Cardiac muscle cell (in vitro differentiated cells and primary cell): ENCODE results near the gene LSM4. TPM values are rescaled to one million over a fixed set of nuclear protein-coding genes. Genes with fewer than 3 reads are reported as not detected.
"Not testable (repeated sequence)": the region's sequence is repeated elsewhere in the genome, so short reads cannot be mapped to it uniquely, and the experiment has no call there.

Experiments used
- DNase-seq, 2 donors: peaks; one replicate each; pipeline versions ENCODE4 v3.0.0 to v3.0.0-alpha.2; 2010 to 2017; ENCODE audit warnings: low read depth in 1 of 2, low spot score in 1 of 2
- H3K27ac ChIP-seq: fragments of 200-600 bp; sonication (generic); 2 replicates; pipeline ENCODE4 v1.5.1; 2016
- H3K27me3 ChIP-seq: fragments of 200-600 bp; sonication (generic); 2 replicates; pipeline ENCODE4 v1.6.0; 2016; ENCODE audit warnings: control low read depth
- H3K36me3 ChIP-seq: fragments of 200-600 bp; sonication (generic); 2 replicates; pipeline ENCODE4 v1.5.1; 2016; ENCODE audit warnings: control low read depth
- H3K4me1 ChIP-seq: fragments of 200-600 bp; sonication (generic); 2 replicates; pipeline ENCODE4 v1.8.1; 2017; ENCODE audit warnings: low read depth, mild to moderate bottlenecking, mixed run types
- H3K4me3 ChIP-seq: fragments of 200-600 bp; sonication (generic); 2 replicates; pipeline ENCODE4 v1.5.1; 2016; ENCODE audit warnings: mild to moderate bottlenecking
- H3K9me3 ChIP-seq: fragments of 200-600 bp; sonication (generic); 2 replicates; pipeline ENCODE4 v1.5.1; 2017; ENCODE audit warnings: low read depth, mild to moderate bottlenecking, control low read depth
- CTCF ChIP-seq: IDR thresholded peaks from 2 replicates; pipeline ENCODE4 v1.5.1; 2012; ENCODE audit warnings: low read depth, mild to moderate bottlenecking, low read length
- polyA plus RNA-seq: library from polyadenylated mRNA; unstranded; fragments of >200 nt; fragmentation: Nextera tagmentation; extraction: Ambion mirVana; gene quantifications from 2 replicates; pipeline ENCODE4 v1.2.1, GENCODE V29; 2016
- total RNA-seq: library from RNA; depleted of rRNA; stranded (reverse); fragments of >200 nt; gene quantifications from 2 replicates; pipeline ENCODE4 v1.2.3, GENCODE V29; 2016

The LSM4 gene
- 446 and 493 TPM in 2 replicates for total RNA-seq
- polyA plus RNA-seq, result 418 and 422 TPM in 2 replicates

- TF ChIP-seq CTCF, result no peak
- Histone ChIP-seq H3K4me3 (peak within 1 kb of the TSS; percentile 72), H3K4me1 (peaks cover 19% of the 10 kb centered on the region), H3K9me3 (no peaks in the 10 kb centered on the region), H3K27me3 (no peaks in the 10 kb centered on the region), H3K36me3 (no peaks in the 10 kb centered on the region), H3K27ac (peak within 1 kb of the TSS; percentile 85)
- DNase-seq, result peak; percentile 98 to 99
These were observed at the start of gene LSM4 for GRCh38 chr19:18322759-18323460. Gene LSM4, minus strand, starts transcription at chr19:18323076. Its CDS starts 56 bp downstream, at chr19:18323020.

DNA sequence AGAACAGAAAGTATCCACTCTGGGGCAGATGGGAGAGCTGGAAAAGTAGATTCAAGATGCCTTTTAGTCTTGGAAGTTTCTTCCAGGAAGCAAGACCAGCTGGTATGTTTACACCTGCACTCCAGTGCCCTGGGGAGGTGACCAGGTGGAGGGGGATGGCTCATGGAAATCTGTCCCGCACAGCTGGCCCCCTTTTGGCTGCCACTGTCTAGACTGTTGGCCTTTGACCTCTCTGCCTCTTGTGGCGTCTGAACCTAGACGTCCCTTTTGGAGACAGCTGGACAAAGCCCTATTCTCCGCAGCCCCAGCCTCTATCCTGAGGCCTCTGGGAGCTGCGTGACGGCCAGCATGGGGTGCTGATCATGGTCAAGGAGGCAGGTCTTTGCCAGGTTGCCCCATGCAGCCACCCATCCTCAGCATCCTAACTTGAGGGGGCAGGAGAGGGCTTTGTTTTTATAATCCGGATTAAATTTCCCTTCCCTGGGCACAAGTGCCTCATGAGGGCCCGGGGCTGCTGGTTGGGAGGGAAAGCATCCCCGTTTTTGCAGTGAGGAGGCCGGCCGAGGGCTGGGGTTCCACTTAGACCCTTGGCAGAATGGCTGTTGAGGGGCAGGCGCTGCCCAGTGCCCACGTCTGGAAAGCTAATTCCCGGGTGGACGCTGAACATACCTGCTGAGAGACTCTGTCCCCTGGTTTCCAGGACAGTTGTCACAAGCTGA is 45.8 kb upstream of the LSM4 start:
- Histone ChIP-seq H3K4me3 (no peak overlapping the region), H3K36me3 (no peaks in the 10 kb centered on the region), H3K27ac (peak overlapping the region; percentile 71), H3K4me1 (peaks cover 9% of the 10 kb centered on the region), H3K9me3 (no peaks in the 10 kb centered on the region), H3K27me3 (no peaks in the 10 kb centered on the region)
- no peak for TF ChIP-seq CTCF
- DNase-seq, result no peak

DNA sequence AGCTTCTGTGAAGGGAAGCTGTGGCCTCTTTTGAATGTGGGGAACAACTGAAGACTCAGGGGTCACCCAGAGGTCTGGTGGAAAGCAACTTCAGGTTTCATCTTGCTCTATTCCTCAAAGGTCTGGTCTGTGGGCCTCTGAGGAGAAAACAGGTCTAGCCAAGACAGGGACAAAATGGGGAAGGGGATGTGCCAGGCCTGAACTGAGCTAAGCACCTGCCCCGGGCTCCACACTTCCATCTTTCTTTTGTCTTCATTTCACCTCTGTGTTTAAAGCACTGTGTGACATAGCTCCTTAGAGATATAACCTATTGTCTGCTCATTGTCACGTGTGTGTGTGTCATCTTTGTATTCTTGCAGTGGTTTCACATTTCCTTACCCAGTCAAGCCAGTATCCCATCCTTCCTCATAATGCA is 43.2 kb upstream of the LSM4 start:
- H3K9me3 ChIP-seq, result no peaks in the 10 kb centered on the region
- TF ChIP-seq CTCF, result no peak
- H3K4me3 ChIP-seq, result no peak overlapping the region
- DNase-seq, result no peak
- H3K27ac ChIP-seq, result no peak overlapping the region
- no peaks in the 10 kb centered on the region for H3K27me3 ChIP-seq
- no peaks in the 10 kb centered on the region for H3K36me3 ChIP-seq
- H3K4me1 ChIP-seq, result peaks cover 9% of the 10 kb centered on the region

GRCh38 chr19:18364826-18365528 is 42.1 kb upstream of the LSM4 start:
- H3K4me3 ChIP-seq, result no peak overlapping the region
- H3K27me3 ChIP-seq, result no peaks in the 10 kb centered on the region
- peaks cover 9% of the 10 kb centered on the region for H3K4me1 ChIP-seq
- no peaks in the 10 kb centered on the region for H3K36me3 ChIP-seq
- H3K27ac ChIP-seq, result peak overlapping the region; percentile 77
- no peaks in the 10 kb centered on the region for H3K9me3 ChIP-seq
- DNase-seq, result peak; percentile 45 to 100
- TF ChIP-seq CTCF, result no peak

DNA sequence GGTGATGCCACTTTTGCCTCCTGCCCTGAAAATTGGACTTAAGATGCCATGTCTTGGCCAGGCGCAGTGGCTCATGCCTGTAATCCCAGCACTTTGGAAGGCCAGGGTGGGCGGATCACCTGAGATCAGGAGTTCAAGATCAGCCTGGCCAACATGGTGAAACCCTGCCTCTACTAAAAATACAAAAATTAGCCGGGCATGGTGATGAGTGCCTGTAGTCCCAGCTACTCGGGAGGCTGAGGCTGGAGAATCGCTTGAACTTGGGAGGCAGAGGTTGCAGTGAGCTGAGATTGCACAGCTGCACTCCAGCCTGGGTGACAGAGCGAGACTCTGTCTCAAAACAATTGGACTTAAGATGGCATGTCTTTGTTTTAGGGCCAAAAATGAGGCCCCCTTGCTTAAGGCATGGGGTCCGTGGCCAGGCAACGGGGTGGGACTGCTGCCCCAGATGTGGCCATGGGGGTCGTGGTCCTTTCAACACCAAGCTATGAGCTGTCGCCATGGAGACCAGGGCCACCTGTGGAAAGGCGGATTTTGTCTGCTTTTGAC is 41.5 kb upstream of the LSM4 start:
- peak overlapping the region; percentile 77 for H3K27ac ChIP-seq
- H3K36me3 ChIP-seq, H3K9me3 ChIP-seq, H3K4me1 ChIP-seq, H3K27me3 ChIP-seq, H3K4me3 ChIP-seq, DNase-seq: not testable (repeated sequence)
